ENCODE results near the gene CAMK2D.
A peak's percentile ranks its signal among the peaks of the same experiment; 100 is the strongest.

The CAMK2D gene

DNA sequence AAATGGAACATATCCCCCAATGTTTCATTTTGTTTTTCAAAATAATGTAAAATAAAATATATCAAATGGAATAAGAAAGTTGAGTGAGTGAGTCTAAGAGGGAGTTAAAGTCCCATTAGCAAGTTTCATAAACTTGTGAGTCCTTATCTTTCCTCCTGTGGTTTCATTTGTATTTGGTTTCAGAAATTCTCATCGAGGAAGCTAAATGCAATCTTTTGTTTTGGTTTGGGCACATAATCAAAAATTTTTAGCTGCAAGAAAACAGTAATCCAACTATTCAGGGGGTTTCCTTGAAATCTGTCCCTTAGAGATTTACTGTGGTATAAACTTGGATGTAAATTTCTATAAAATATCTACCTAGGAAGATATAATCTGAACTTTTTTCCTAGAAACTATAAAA lies 124.2 kb downstream of the CAMK2D start:
- peak in 1 of 2 donors; percentile 9 for DNase-seq

- peak; percentile 37 to 76 for DNase-seq
Measured at GRCh38 chr4:113636877-113637276, 124.7 kb downstream of the CAMK2D start.

- peak; percentile 47 to 60 for DNase-seq
Measured at GRCh38 chr4:113636438-113636818, 125.1 kb downstream of the CAMK2D start.

- no peak for DNase-seq
Measured at GRCh38 chr4:113635739-113636437, 125.7 kb downstream of the CAMK2D start.

DNA sequence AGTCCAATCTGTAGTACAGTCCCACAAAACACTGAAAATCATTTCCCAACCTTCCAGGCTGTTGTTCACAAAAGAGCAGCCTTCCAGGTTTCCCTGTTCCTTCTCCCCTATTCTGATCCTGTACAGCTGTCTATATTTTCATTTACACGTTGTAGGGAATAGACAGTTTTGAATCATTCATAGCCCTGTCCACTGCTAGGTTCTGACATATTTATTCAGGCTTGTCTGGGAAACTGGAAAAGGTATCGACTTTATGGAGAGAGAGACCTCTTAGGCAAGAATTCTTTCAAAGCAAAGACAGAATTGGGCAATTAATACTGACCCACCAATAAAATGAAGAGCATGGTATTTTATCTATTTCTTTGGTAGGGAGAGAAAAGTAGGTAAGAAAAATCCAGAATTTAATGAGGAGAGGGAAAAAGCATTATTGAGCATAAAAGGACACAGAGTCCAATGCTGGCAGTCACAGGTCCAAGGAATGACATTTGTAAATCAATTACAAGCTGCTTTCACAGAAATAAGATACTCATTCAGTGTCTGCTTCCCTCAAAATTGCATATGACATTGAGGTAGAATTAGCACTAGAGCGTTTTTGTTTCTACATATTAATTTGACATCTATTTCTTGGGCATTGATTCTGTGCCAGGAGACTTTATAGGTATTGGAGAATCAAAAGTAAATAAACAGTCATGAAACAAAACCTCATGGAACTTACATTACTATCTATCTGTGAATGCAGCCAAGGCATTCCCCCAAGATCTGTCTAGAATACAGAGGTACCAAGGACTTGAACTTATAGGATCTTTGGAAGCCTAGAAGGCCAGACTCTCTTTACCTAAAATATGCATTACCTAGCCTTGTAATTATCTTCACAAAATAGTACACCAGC lies 127.2 kb downstream of the CAMK2D start:
- DNase-seq, result no peak

GRCh38 chr4:113633467-113633866 lies 128.1 kb downstream of the CAMK2D start:
- no peak for DNase-seq

GRCh38 chr4:113628711-113629110 lies 132.8 kb downstream of the CAMK2D start:
- DNase-seq, result no peak

DNA sequence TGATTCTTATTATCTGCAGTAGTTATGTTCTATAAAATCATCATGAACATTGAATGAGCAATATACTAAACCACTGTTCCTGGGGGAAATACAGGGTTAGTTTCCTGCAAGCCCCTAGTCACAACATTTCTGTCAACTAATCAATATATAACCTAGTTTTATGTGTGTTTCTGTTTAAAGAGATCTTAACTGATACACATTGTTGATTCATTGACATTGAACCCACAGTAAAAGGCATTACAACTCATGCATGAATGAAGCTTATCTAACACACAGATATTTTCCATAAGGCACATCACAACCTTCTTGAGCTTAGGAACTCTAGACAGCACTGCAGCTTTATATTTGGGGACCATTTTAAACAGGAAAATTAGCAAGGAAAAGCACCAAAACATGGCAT lies 134.2 kb downstream of the CAMK2D start:
- no peak for DNase-seq

DNA sequence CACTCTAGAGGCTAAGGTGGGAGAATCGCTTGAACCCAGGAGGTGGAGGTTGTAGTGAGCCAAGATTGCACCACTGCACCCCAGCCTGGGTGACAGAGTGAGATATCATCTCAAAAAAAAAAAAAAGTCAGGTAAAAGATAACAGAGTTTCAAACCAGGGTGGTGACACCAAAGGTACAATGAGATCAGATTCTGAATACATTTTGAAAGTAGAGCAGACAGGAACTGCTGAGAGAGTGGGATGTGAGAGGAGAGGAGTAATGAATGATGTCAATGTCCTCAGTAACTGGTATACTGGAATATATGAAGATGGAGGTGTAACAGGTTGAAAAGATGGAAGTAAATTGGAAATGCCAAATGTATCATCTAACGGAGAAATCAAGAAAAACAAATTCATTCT lies 135.6 kb downstream of the CAMK2D start:
- DNase-seq, result no peak

DNA sequence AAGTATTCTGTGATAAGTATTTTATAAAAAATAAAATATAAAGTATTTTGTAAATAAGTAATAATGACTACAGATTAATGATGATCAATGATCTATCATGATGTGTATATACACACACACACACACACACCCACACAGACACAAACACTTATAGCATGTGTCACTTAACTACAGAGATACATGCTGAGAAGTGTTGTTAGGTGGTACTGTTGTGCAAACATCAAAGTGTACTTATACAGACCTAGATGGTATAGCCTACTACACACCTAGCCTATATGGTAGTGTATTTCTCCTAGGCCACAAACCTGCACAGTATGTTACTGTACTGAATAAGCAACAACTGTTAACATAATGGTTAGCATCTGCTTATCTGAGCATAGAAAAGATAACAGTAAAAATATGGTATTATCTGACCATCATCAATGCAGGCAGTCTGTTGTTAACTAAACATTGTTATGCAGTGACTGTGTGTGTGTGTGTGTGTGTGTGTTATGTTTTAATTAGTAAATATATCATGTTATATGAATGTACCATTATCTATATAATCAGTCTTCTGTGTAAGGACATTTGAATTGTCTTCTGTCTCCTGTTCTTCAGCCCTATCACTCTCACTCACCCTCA lies 138.2 kb downstream of the CAMK2D start:
- no peak for DNase-seq

- no peak for DNase-seq
Measured at GRCh38 chr4:113621633-113622032, 139.9 kb downstream of the CAMK2D start.

DNA sequence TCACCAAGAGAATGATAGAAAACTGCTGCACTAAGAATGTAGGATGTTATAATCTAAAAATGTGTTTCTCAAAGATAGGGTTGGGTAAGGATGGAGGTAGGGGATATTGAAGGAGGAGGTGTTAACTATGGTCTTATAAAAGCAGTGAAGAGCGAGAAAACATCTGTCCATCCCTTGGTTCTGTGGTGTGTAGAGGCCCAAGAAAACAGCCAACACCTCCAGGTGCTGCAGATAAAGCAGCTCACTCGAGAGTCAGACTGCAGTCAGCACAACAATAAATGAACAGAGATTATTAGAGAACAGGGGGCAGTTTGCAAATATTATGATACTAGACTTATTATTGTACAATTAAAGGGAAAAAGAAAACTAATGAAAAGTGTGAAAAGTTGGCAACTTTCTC lies 141.5 kb downstream of the CAMK2D start:
- DNase-seq, result no peak

GRCh38 chr4:113619526-113619925 lies 142.0 kb downstream of the CAMK2D start:
- DNase-seq, result no peak

- no peak for DNase-seq
Measured at GRCh38 chr4:113618205-113618604, 143.3 kb downstream of the CAMK2D start.

DNA sequence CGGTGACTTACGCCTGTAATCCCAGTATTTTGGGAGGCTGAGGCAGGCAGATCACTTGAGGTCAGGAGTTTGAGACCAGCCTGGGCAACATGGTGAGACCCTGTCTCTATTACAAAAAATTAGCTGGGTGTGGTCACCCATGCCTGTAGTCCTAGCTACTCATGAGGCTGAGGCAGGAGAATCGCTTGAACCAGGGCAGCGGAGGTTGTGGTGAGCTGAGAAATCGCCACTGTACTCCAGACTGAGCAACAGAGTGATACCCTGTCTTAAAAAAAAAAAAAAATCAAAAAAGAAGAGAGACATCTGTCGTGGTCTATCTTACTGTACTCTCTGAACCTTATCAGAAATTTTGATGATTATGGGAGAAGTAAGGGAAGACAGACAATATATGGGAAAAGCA lies 144.3 kb downstream of the CAMK2D start:
- no peak for DNase-seq

GRCh38 chr4:113616443-113616842 lies 145.1 kb downstream of the CAMK2D start:
- peak in 1 of 2 donors; percentile 17 for DNase-seq

GRCh38 chr4:113614414-113614813 lies 147.1 kb downstream of the CAMK2D start:
- DNase-seq, result no peak

- no peak for DNase-seq
Measured at GRCh38 chr4:113613503-113613902, 148.0 kb downstream of the CAMK2D start.

GRCh38 chr4:113610537-113610936 lies 151.0 kb downstream of the CAMK2D start:
- no peak for DNase-seq

DNA sequence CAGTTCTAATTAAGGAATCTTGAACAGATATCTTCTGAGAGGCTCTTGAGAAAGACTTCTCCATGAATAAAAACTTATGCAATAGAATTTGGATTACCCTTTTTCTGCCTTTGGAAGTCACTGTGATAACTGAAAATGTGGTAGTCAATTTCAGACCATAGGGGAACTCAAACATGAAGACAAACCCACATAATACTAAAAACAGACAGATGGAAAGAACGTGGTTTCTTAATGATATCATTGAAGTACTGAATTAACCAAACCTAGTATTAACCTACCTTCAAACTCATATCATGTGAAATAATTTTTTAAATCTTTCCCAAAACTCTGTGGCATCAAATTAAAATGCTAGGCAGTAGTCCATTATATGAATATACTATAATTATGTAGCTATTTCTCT lies 153.5 kb downstream of the CAMK2D start:
- no peak for DNase-seq

- DNase-seq, result no peak
Measured at GRCh38 chr4:113607147-113607720, 154.3 kb downstream of the CAMK2D start.

DNA sequence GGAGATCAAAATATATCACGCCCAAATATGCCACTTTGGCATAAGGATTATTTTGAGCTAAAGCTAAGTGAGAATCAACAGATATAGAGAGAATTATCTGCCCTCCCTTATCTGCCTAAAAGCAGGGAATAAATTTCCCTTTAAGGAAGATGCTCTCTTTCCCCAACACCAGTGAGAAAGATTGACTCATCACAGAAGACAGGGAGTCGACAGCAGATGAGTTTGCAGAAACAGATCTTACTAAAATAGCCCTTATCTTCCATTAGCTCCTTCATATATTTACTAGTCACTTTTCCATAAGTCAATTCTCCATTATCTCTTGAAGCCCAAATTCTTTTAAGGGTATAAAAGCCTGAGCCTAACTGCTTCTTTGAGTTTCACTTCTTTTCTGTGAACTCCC lies 156.6 kb downstream of the CAMK2D start:
- no peak for DNase-seq

- DNase-seq, result no peak
Measured at GRCh38 chr4:113603911-113604310, 157.6 kb downstream of the CAMK2D start.

Data from CD4-positive, alpha-beta T cell treated with Interleukin-4 for 1 hour (primary cell).